Loucy (cell line): ENCODE data around the gene SYNJ2.

Source experiments
- CTCF ChIP-seq: fragments of 200-600 bp; sonication (generic); conservative IDR thresholded peaks from 2 replicates; pipeline ENCODE4 v1.5.1; 2014; ENCODE audit warnings: mild to moderate bottlenecking, antibody characterized with exemption, low read length
- EZH2phosphoT487 ChIP-seq: fragments of 200-600 bp; IDR thresholded peaks from 2 replicates; pipeline ENCODE4 v1.6.1; 2018; ENCODE audit warnings: antibody characterized with exemption, mild to moderate bottlenecking, moderate library complexity, borderline replicate concordance

GRCh38 chr6:158080849-158081656 lies 99.4 kb downstream of the SYNJ2 start:
- TF ChIP-seq CTCF (no peak), EZH2phosphoT487 (no peak)
